Panc1 (cell line): ENCODE measurements around the gene PAK2. TPM values are rescaled to one million over a fixed set of nuclear protein-coding genes. Genes with fewer than 3 reads are reported as not detected.

Experiments
- ATAC-seq: fragments of 200-7000 bp; cut with Tn5 transposase; 2 replicates; pipeline ENCODE4 v1.9.1; 2020; ENCODE audit warnings: mild to moderate bottlenecking, moderate library complexity
- BruUV-seq: library from RNA; stranded (reverse); fragments of 400-500 nt; replicated peaks from 2 replicates; lab custom pipeline; 2021; lab: Mats Ljungman, UMichigan
- CTCF ChIA-PET: fragments of 300-600 bp; sonication (Branson Sonifier 250); formaldehyde crosslinking; loops from one replicate; lab custom pipeline; 2022; ENCODE audit warnings: antibody characterized with exemption; lab: Charles Lee
- POLR2A ChIA-PET: fragments of 300-600 bp; sonication (Branson Sonifier 250); formaldehyde crosslinking; loops from one replicate; lab custom pipeline; 2022; ENCODE audit warnings: antibody characterized with exemption; lab: Charles Lee
- DNase-seq: peaks from one replicate; pipeline ENCODE4 v3.0.0-alpha.2; 2010; ENCODE audit warnings: low read depth, low spot score
- H3K27ac ChIP-seq: 2 replicates; pipeline ENCODE4 v1.5.1; 2011; ENCODE audit warnings: mild to moderate bottlenecking, low read length, inconsistent platforms
- H3K27me3 ChIP-seq: fragments of 200-500 bp; sonication (Bioruptor generic); 2 replicates; pipeline ENCODE4 v1.6.0; 2014; ENCODE audit warnings: low read length, inconsistent platforms; ENCODE audit not compliant: control insufficient read depth, insufficient read depth
- H3K36me3 ChIP-seq: fragments of 200-500 bp; sonication (Bioruptor generic); 2 replicates; pipeline ENCODE4 v1.5.1; 2014; ENCODE audit warnings: inconsistent platforms, mild to moderate bottlenecking, low read length, moderate library complexity; ENCODE audit not compliant: control insufficient read depth, insufficient read depth
- H3K4me1 ChIP-seq: 2 replicates; pipeline ENCODE4 v1.5.1; 2011; ENCODE audit warnings: inconsistent platforms, mild to moderate bottlenecking, low read length, moderate library complexity; ENCODE audit not compliant: control insufficient read depth, insufficient read depth
- H3K4me3 ChIP-seq, 2 experiments: 2 replicates each; pipeline ENCODE4 v1.5.1; 2011 to 2012; ENCODE audit warnings: low read depth in 2 of 2, low read length in 2 of 2, mild to moderate bottlenecking in 2 of 2, inconsistent platforms in 1 of 2, moderate library complexity in 1 of 2
- H3K9me3 ChIP-seq: fragments of 200-500 bp; sonication (Bioruptor generic); 2 replicates; pipeline ENCODE4 v1.5.1; 2014; ENCODE audit warnings: low read depth, mild to moderate bottlenecking, inconsistent platforms, low read length, moderate library complexity; ENCODE audit not compliant: control insufficient read depth, insufficient read depth
- CTCF ChIP-seq: fragments of 450-650 bp; IDR thresholded peaks from 2 replicates; pipeline ENCODE4 v1.5.1; 2017; ENCODE audit warnings: mild to moderate bottlenecking
- POLR2AphosphoS5 ChIP-seq: IDR thresholded peaks from 2 replicates; pipeline ENCODE4 v1.6.1; 2012; ENCODE audit warnings: mild to moderate bottlenecking, low read depth, low read length, moderate library complexity
- REST ChIP-seq, 2 experiments: IDR thresholded peaks; 2 replicates each; pipeline ENCODE4 v1.6.1; 2011 to 2012; ENCODE audit warnings: low read depth in 2 of 2, control low read depth in 1 of 2, low read length in 1 of 2, mild to moderate bottlenecking in 1 of 2, moderate library complexity in 1 of 2; ENCODE audit not compliant: insufficient read depth in 1 of 2
- SIN3A ChIP-seq: IDR thresholded peaks from 2 replicates; pipeline ENCODE4 v1.6.1; 2012; ENCODE audit warnings: low read depth, mild to moderate bottlenecking, low read length, moderate library complexity, borderline replicate concordance; ENCODE audit not compliant: insufficient read depth
- TCF7L2 ChIP-seq: IDR thresholded peaks from 2 replicates; pipeline ENCODE4 v1.6.1; 2011; ENCODE audit warnings: mild to moderate bottlenecking, low read depth, low read length, inconsistent platforms
- in situ Hi-C: cut with HindIII; loops from 2 replicates; pipeline ENCODE4 v1.10.0; 2016; ENCODE audit warnings: low sequenced_read_pairs, low pct_unique_long_range_greater_than_20kb
- intact Hi-C: fragments of 100-400 bp; cut with micrococcal nuclease; formaldehyde crosslinking; loops from one replicate; pipeline ENCODE4 v1.10.0; 2022; ENCODE audit not compliant: unreplicated experiment
- total RNA-seq: library from RNA; stranded (reverse); gene quantifications from one replicate; pipeline ENCODE4 v1.2.1, GENCODE V29; 2021; ENCODE audit not compliant: unreplicated experiment

The PAK2 gene
- total RNA-seq, 1 experiment from 2014 or later: 185 TPM

- Histone ChIP-seq H3K4me3 (no peak overlapping the region), H3K36me3 (no peaks in the 10 kb centered on the region), H3K9me3 (no peaks in the 10 kb centered on the region), H3K4me1 (no peaks in the 10 kb centered on the region), H3K27me3 (no peaks in the 10 kb centered on the region), H3K27ac (no peak overlapping the region)
- ChIA-PET POLR2A (interaction anchor here (0.5 kb wide), 1 partner anchor 88 kb away, joined by 3 read pairs; no protein-coding TSS in a partner anchor), CTCF (no interaction called here)
- ATAC-seq (no peak), DNase-seq (no peak)
- intact Hi-C loops: no loop called here
- no TSS peak for BruUV-seq
- in situ Hi-C loops: no loop called here
- no peak for TF ChIP-seq SIN3A
- no peak for TF ChIP-seq REST (IDR thresholded peaks at IDR 0.05; ENCODE audit: insufficient read depth in 1 of 2, low read depth in 2 of 2, low read length in 1 of 2)
- TF ChIP-seq POLR2AphosphoS5: no peak
Observed at GRCh38 chr3:196694941-196695848, 44.5 kb upstream of the PAK2 start.

- no TSS peak for BruUV-seq
- CTCF ChIA-PET: no interaction called here
- in situ Hi-C loops: no loop called here
Observed at GRCh38 chr3:196695849-196696226, 43.8 kb upstream of the PAK2 start.

More at GRCh38 chr3:196695849-196696226, 43.8 kb upstream of the PAK2 start:
- no peak for TF ChIP-seq SIN3A
- TF ChIP-seq REST (IDR thresholded peaks at IDR 0.05; ENCODE audit: insufficient read depth in 1 of 2, low read depth in 2 of 2, low read length in 1 of 2): no peak
- TF ChIP-seq TCF7L2: no peak
- TF ChIP-seq CTCF: no peak
- TF ChIP-seq POLR2AphosphoS5: no peak
- POLR2A ChIA-PET: interaction anchor here (0.5 kb wide), 1 partner anchor 89 kb away, joined by 3 read pairs; no protein-coding TSS in a partner anchor
- no peaks in the 10 kb centered on the region for H3K36me3 ChIP-seq
- no peak for DNase-seq
- no peak overlapping the region for H3K27ac ChIP-seq
- no peaks in the 10 kb centered on the region for H3K9me3 ChIP-seq
- intact Hi-C loops: no loop called here
- H3K27me3 ChIP-seq: no peaks in the 10 kb centered on the region
- no peak overlapping the region for H3K4me3 ChIP-seq
- no peaks in the 10 kb centered on the region for H3K4me1 ChIP-seq
- no peak for ATAC-seq
